ENCODE results near the gene DNAJB2.
"Not testable (repeated sequence)": the region's sequence is repeated elsewhere in the genome, so short reads cannot be mapped to it uniquely, and the experiment has no call there.

The DNAJB2 gene

DNA sequence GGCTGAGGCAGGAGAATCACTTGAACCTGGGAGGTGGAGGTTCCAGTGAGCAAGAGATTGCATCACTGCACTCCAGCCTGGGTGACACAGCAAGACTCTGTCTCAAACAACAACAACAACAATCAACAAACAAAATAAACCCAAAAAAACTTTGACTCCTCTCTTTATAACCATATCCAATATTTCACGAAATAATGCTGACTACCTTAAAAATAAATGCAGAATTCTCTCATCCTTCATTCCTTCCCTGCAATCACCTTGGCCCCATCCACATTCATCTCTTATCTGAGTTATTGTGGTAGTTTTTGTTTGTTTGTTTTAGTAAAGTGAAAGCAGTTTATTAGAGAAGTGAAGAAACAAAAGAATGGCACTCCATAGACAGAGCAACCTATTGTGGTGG lies 26.9 kb downstream of the DNAJB2 start:
- DNase-seq, result no peak

DNA sequence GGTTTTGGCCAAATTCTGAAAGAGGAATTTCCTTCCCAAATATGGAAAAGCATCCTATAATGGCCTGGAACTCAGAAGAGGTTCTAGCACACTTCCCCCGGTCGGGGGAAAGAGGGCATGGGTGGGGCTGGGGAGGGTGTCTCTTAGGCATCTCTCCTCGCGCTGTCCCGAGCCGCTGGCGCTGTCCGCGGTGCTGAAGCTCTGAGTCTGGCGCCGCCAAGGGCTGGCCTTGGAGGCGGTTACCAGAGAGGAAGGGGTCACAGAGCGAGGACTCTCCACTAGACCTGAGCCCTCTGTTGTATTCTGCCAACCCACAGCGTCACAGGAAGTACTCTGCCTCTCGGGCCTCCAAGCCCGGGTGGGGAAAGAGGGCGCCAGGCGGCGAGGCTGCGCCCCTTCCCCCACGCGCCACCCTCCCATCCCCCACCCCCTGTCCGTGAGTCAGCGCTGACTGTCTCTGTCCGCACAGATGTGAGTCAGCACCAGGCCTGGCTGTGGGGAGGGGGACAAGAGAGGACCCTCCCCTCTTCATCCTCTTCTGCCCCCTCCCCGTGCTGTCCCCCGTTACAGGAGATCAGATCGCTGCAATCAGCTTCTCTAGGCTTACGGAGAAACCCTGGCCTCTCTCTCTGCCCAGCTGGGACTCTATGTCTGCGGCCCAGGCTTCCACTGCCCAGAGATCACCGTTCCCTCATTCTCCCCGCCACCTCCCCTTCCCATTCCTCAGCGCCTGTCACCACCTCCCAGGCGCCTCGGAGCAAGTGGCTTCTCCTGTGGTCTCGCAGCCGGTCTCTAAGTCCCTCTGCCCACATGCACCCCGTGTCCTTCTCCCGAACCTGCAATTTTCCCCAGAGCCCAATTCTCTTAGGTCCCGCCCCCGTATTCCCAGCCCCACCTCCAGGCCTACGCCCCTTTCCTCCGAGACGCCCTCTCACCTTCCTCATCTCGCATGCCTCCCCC lies 29.3 kb downstream of the DNAJB2 start:
- no peak for DNase-seq

DNA sequence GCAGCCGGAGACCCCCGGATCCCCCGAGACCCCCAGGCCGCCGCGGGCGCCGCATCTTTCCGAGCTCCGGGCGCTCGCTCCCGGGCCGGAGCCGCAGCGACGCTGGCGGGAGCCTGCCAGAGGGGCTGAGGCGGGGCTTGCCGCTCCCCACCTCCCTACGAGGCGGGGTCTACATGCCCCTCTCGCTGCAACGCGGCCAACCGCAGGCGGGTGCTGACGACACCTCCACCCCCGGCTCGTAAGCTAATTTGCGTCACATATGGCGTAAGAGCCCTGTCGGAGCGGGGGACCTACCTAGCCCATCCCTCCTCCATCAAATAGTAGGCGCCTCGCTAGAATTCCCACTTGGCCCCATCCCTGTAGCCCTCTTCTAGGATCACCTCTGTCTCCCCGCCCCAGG lies 30.1 kb downstream of the DNAJB2 start, which contains the start of gene PTPRN:
PTPRN (minus strand) TSS at position 124 of the 400 bp plus-strand sequence; CDS start at position 55, 69 bp downstream.
- peak; percentile 85 for DNase-seq

DNA sequence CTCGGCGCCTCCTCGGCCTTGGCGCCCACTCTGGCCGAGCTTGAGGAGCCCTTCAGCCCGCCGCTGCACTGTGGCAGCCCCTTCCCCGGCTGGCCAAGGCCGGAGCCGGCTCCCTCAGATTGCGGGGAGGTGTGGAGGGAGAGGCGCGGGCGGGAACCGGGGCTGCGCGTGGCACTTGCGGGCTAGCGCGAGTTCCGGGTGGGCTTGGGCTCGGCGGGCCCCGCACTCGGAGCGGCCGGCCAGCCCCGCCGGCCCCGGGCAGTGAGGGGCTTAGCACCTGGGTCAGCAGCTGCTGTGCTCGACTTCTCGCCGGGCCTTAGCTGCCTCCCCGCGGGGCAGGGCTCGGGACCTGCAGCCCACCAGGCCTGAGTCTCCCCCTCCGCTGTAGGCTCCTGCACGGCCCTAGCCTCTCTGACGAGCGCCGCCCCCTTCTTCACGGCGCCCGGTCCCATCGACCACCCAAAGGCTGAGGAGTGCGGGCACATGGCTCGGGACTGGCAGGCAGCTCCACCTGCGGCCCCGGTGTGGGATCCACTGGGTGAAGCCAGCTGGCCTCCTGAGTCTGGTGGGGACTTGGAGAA lies 33.6 kb downstream of the DNAJB2 start:
- DNase-seq, result not testable (repeated sequence)

DNA sequence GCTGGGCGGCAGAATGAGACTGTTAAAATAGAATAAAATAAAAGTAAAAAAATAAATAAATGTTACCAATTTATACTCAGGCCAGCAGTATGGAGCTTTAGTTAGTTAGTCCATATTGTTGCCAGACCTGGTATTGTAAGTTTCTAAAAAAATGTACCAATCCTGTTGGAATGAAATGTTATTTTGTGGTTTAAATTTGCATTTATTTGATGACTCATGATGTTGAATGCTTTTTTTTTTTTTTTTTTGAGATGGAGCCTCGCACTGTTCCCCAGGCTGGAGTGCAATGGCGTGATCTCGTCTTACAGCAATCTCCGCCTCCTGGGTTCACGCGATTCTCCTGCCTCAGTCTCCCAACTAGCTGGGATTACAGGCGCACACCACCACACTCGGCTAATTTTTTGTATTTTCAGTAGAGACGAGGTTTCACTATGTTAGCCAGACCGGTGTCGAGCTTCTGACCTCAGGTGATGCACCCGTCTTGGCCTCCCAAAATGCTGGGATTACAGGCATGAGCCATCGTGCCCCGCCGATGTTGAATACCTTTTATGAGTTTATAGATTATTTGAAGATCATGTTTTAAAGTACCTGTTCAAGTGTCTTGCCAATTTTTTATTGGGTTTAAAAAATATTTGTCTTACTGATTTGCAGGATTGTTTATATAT lies 35.8 kb downstream of the DNAJB2 start:
- no peak for DNase-seq

DNA sequence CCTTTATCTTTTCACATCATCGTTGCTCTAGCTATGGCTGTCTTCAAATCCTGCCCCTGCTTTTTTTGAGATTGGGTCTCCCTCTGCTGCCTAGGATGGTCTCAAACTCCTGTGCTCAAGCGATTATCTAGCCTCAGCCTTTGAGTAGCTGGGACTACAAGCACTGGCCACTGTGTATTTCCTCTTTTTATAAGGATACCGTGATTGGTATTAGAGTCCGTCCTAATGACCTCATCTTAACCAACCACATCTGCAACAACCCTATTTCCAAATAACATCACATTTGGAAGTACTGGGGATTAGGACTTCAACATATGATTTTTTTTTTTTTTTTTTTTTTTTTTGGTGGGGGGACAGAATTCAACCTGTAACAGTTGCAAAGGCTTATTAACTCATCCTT lies 44.3 kb downstream of the DNAJB2 start:
- DNase-seq, result no peak

DNA sequence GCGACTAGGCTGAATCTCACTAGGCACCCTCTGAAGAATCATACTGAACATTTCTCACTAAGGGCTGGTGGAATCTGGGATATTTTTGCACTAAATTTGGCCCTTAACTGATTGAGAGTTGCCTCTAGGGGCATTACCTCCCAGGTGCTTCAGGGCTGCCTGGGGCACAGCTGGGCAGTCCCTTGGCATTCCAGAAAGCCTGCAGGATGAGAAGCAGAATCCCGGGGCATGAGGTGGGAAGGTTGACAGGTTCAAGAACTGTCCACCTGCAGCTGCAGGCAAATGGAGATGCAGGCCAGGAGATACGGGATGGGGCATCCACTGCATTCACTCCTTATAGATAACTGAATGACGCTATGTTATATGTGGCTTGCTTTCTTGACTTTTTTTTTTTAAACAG lies 46.0 kb downstream of the DNAJB2 start:
- no peak for DNase-seq

DNA sequence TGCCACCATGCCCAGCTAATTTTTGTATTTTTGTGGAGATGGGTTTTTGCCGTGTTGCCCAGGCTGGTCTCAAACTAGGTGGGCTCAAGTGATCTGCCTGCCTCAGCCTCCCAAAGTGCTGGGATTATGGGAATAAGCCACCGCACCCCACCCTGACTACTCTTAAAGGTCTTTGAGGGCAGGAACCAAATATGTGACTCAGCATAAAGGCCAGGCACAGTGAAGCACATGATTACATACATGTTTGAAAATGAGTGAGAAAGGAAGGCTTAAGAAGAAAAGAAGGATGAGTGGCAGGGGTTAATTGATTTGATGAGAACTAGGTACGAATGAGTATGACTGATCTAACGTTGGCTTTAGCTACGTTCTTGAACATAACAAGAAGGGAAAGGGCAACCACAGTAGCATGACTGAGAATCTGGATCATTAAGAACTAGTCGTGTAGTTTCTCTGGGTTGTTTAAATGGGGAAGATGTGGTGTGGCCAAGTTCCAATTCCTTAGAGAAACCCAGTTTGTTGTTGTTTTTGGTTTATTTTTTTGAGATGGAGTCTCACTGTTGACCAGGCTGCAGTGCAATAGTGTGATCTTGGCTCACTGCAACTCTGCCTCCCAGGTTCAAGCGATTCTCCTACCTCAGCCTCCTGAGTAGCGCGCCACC lies 46.6 kb downstream of the DNAJB2 start:
- no peak for DNase-seq

DNA sequence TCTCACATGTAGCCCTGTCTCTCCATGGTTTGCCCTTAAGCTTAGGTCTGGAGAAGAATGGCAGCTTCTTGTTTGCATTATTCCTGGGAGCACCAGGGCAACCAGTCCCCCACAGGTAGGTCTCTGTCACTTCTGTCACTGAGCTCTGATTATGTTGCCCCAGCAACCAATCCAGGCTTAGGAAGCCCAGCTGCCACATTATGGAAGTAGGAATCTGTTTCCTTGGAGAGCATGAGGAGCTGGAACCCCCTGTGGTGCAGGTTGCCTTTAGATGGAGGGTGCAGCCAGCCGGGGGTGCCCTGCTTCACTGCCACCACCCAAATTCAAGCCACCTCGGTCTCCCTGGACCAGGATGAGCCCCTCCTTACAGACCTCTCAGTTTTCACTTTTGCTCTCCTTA lies 48.6 kb downstream of the DNAJB2 start:
- peak; percentile 71 for DNase-seq

DNA sequence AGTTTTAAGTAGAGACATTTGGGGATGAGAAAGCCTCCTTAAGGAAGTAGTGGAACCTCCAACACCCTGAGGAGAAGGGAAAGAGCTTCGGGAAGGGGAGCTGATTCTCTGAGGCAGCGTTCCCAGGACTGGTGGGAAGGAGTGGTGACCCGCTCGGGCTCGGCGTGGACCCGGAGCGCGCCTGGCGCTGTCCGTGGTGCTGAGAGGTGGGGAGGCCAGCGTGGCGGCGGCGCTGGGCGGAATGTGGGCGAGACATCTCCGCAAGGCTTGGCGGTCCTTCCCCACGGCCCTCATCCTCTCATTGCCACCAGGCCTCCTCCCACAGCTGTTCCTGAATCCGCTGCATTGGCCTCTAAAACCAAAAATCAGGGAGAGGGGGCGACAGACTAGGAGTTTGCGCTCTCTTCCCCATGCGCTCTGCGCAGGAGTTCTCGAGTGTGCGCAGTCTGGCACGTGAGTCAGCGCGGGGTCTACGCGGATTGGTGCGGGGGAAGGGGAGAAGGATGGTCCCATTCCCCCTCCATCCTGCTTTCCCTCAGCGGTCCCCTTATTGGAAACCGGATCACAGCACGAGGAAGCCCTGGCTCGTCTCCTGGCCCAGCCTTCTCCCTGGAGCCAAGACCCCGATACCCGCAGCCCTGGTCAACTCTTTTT lies 52.5 kb downstream of the DNAJB2 start:
- no peak for DNase-seq

DNA sequence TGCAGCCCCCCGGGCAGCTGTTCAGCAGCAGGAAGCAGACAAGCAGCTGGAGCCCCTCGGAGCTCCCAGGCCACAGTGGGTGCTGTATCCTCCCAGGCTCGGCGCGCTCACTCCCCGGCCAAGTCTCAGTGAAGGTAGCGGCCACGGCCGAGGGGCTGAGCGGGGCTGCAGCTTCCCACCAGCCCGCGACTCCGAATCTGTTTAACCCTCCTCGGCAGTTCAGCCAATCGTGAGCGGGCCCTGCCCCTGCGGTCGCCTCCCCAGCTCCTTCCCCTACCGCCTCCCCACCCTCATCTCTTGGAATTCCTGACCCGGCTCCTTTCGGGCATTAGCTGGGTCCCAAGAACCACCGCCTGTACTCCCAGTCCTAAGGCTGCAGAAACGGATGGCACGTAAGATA lies 53.4 kb downstream of the DNAJB2 start, which contains the start of gene RESP18:
RESP18 (minus strand) TSS at position 203 of the 400 bp plus-strand sequence.
- DNase-seq, result no peak

DNA sequence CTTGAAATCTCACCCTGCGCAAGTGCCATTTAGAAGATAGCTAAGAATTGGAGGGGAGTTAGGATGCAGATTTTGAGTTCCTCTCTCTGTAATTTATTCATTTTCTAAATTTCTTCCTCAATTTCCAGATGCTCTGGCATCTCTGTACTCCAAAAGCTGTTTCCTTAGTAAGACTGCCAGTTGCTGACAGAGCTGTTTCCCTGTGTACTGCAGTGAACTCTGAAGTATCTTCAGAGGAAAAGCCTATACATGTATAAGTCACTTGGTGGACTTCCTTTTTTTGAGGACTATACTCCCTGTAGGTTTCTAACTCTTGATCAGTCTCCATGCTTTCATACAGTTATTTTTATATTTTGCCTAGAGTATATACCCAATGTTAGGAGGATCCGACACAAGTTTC lies 54.9 kb downstream of the DNAJB2 start:
- DNase-seq, result no peak

DNA sequence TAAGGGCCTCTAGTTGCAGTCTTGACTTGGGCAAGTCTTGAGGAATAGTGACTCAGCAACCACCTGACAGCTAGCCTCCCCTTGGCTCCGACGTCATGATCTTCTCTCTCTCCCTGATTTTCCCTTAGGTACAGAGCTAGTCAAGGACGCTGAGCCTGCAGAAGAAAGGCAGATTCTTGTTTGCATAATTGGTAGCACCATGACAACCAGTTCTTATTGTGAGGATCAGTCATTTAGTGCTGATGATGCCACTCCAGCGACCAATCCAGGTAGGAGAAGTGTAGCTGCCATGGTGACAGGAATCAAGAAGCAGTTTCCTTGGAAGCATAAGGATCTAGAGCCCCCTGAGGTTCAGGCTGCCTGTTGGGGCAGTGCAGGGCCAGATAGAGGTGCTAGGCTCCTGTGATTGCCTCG lies 56.2 kb downstream of the DNAJB2 start:
- no peak for DNase-seq

Measured in NCI-H2171 (cell line).